Stimulated activated naive CD4-positive, alpha-beta T cell treated with Interleukin-2 at 50 U/mL for 16 hours (primary cell): Measurements from ENCODE around the gene NSD2.

Experiments
- DNase-seq: peaks from one replicate; lab custom pipeline; 2025; lab: John Stamatoyannopoulos, UW

NSD2 gene

DNA sequence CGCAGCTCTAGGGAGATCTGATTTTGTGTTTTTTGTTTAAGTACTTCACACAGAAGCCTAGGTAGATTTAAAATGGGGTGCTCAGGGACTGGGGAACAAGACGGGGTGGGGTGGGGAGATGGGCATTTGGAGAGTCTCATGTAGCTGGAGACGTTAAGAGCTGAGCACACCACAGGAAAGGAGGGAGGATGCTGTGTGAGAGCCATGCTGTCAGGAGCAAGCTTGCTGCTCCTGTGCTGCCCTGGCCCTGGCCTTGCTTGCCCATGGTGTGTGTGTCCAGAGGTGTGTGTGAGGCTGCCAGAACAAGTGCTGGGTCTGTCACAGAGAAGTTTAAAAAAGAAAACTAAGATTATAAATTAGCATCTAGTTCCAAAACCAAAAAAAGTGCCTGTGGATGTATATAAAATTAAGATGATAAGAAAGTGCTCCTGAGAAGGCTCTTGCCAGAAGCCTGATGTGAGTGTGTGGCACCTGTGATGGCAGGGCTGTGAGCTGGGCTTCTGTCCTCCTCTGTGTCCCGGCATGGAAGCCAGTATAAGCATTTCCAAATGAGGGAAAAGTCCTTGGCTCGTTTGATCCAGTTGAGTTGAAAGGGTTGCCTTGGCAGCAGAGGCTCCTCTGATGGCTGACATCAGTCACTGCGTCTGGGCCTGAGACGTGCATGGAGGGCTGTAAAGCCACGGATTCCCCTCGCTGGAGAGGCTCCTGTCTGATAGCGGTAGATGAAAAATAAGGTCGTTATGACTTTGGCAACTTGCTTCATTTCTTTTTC, 74.1 kb downstream of the NSD2 start:
- DNase-seq: no peak

DNA sequence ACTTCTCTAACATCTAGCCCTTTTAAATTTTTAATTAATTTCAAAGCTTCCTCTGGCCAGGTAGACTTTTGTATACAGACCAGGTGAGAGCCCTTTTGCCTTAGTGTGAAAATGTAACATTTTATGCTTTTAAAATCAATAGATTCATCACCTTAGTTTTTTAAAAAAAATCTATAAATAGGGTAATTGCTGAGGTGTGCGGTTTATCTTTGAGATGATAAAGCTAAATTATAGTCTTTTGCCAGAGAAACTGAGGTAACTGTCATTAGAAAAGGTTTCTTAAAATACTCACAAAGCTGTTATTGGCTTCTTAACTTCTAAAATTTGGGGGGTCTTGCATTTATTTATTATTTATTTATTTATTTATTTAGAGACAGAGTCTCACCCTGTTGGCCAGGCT, 74.7 kb downstream of the NSD2 start:
- no peak for DNase-seq

DNA sequence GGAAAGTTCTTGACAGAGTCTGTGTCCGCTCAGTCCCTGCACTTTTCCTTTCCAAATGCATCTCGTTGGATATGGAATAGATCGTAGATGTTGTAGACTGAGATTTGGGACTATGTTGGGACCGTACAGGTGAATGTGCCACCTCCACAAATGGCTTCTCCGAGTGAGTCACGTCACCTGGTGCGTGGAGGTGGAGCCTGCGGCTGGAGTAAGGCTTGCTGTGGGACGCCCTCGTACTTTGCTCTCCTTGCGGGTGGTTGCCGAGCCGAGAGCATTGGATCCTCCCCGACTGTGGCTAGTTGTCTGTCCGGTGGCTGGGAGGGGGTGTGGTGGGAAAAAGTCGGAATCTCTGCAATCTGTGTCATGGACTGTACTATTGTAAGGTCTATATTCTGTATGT, 77.0 kb downstream of the NSD2 start:
- no peak for DNase-seq

DNA sequence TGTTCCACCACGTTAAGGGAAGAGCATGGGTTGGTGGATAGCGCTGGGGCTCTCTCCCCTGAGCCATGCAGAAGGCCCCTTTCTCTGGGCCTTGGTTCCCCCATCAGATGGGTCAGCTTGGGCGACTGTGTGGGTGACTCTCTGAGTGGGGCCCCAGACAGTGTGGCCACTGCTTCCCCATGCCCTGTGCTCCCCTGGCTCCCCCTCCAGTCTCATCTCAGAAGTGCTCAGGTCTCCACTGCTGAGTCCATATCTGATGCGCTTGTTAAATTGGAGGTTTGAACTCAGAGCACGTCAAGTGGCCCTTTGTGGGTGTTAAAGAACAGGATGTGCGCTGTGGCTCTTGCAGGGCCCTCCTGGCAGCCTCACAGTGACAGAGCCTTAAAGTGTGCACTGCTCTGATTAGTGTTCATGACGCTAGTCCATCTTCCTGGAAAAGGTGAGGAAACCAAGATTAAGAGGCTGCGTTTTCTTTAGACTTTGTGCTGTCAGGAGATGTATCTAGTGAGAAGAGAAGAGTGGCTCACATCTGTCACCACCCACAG, 77.8 kb downstream of the NSD2 start:
- DNase-seq: no peak

DNA sequence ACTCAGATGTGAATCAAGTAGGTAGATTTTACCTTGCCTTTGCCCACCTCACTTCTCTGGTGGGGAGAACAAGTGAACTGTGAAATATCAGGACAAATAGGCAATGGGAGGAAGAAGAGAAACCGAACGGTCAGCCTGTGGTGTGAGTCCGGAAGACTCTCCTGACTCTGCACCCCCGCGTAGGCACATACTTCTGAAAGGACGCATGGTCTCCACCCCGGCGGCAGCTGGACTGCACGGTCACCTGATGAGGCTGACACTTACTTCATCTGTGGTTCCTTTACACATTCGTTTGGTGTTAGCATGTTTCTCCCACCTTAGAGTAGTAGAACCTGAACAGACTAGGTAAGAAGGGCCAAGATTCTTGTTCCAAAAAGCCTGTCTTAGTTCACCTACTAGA, 79.2 kb downstream of the NSD2 start:
- DNase-seq: no peak

DNA sequence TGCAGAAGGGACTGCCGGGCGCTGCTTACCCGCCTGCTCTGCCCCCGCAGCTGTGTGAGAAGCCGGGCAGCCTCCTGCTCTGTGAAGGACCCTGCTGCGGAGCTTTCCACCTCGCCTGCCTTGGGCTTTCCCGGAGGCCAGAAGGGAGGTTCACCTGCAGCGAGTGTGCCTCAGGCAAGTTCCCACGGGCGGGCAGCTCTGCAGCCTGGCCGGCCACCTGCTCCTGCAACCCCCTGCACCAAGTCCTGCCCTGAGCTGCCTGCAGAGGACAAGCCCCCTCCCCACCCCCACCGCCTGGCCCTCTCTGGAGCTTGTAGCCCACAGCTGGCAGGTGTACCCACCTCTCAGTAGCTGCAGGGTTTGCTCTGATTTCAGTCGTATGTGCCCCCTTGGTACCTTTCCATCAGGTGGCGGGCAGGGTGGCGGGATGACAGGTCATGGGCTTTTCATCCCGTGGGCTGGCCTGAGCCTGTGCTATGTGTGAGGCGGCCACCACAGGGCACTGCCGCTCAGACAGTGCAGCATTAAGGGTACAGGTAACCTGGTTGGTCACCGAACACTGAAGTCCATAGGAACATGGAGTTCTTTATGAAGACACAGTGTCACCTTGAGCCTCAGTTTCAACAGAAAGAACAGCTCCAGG, 81.0 kb downstream of the NSD2 start:
- DNase-seq: no peak

DNA sequence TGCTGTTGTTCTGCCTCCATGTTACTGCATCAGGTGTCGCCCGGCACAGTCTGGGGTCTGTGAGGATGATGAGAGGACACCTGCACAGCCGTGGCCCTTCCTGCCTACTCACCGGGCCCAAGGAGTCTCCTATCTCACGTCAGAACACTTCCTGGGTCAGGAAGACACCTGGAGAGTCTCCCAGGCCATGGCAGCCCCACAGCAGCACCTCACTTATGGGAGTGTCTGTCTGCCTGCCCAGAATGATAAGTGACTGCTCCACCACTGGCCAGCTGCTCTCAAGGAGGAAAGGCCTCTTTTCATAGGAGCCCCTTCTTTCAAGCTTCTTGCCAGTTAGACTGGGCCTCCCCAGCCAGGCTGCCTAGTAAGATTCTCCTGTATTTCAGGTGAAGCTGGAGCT, 81.5 kb downstream of the NSD2 start:
- DNase-seq: no peak

DNA sequence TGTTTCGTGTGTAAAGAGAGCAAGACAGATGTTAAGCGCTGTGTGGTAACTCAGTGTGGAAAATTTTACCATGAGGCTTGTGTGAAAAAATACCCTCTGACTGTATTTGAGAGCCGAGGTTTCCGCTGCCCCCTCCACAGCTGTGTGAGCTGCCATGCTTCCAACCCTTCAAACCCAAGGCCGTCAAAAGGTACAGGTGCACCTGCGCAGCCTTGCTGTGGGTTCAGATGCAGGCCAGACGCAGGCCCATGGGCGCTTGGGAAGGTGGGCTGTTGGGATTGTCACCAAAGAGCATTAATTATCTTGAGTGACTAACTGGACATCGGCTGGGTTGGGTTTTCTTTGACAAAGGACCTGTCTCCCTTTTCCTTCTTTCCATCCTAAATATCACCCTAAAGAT, 82.1 kb downstream of the NSD2 start:
- DNase-seq: no peak

DNA sequence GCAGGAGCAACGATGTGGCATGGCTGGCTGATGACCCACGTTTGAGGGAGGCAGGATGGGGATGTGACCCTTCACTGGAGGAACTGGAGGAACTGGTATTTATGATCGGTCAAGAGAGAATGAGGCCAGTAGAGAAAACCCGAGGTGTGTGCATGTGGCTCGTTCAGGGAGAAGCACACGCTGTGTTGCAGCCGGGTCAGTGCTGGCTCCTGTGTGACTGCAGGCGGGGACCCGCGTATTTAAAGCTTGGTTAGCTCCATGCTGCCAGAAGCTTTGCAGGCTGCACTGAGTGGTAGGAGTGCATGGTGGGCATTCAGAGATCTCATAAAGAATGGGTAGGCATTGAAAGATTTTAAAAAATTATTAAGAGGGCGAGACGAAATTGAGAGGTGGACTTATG, 85.4 kb downstream of the NSD2 start:
- DNase-seq: no peak

DNA sequence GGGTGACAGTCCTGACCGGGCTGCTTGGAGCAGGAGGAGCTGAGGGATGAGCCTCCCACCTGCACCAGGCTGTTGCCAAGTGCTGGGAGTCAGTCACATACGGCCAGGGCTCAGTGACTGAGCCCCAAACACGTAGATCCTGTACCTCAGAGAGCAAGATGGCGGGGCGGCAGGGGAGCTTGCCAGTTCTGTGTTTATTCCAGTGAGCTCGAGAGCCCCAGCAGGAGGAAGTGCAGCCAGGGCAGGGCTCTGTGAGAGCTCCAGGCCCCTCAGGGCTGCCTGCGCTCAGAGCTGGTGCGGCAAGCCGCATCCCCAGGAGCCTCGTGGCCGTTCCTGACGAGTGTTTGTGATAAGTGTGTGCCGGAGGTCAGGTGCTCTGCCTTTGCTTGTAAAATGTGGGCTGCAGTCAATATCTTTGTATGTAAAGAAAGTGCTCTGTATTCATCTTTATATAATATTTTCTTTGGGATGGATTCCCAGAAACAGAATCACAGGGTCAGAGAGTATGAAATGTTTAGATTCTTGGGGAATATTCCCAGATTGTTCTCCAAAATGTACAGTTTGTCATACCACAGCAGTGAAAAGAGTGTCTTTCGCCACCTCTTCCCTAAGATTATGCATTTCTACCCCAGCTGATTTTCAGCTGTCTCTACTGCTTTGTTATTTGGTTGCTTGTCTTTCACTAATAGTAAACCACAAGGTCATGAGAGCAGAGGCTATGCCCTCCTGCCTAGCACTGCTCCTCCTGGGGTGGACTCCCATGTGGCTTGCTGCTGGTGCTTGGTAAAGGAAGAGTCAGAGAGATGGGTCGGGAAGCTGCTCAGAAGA, 87.3 kb downstream of the NSD2 start:
- DNase-seq: no peak

DNA sequence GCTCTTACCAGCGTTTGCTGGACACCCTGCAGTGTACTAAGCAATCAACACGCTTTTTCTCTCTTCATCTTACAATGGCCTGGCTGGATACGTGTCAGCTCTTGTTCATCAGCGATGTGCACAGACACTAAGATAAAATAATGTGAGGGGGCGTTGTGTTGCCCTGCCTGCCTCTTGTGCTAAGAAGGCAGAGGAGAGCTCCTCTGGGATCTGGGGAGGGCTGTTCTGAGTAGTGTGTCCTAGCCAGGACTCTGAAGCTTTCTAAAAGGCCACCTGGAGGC, 87.9 kb downstream of the NSD2 start:
- DNase-seq: no peak

DNA sequence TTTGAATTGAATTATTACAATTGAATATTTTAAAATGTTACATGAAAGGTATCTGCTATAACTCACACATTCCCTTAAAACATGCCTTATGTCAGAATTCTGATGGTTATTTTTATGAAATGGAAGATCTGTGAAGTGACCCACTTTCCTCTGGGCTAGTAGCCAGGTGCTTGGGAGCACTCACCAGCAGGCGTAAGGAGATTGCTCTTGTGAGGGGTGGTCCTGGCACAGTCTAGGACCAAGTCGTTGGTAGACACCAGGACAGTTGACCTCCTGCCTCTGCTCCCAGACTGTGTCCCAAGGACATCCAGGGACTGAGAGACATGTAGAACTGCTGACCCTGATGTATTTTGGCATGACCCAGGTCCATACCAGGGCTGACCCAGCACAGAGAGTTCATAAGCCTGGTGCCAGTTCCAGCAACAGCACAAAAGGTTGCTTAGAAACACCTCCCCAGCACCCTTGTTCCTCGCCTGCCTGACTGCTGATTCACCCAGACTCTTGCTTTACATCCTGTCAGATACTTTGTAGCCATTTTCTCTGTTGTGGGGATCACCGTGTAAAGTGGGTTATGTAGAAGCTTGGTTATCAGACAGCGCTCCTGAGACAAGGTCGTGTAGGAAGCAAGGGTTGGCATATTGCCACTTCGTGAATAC, 89.1 kb downstream of the NSD2 start:
- no peak for DNase-seq

DNA sequence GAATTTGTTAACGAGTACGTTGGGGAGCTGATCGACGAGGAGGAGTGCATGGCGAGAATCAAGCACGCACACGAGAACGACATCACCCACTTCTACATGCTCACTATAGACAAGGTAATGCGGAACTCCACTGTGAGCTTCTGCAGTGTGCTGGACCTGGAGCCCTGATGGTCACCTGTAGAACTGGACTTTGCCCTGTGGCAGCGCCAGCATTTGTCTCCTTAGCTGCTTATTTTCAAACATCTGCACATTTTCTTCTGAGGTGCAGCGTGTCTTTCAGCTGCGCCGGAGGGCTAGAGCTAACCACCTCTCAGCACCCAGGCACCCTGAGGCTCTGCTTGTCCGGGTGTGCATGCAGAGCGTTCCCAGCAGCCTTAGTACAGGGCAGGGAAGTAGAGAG, 89.8 kb downstream of the NSD2 start:
- DNase-seq: no peak

DNA sequence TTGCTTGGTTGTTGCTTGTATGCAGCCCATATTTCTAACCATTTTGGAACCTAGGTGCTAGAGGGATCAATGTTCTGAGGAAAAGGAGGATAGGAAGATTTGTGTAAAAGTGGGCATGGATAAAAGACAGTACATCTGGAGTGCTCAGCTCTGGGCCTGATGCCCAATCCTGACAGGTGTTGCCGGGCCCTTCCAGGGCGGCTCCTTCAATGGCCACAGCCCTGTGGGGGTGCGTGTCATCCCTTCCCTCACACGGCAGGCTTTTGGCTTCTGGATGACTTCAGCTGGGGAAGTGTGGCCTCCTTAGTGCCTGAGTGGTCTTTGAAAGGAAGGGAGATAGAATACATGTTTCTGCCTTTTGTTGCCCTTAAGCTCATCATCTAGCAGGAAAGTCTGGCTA, 90.4 kb downstream of the NSD2 start:
- no peak for DNase-seq

DNA sequence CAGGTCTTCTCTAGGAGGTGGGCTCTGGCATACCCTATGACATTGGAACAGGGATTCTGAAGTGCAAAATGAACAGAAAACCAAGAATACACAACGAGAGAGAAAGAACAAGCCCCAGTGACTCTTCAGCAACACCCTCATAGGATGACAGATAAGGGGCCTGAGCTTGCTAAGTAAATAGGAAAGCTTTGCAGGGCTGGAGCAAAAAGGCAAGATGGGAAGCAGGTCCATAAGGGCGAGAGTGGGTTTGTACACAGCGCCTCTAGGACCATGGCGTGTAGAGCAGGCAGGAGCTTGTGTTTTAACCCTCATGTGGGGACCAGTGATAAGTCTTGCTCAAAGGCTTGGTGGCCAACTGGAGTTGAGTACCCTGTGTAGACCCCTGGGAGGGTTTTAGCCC, 91.8 kb downstream of the NSD2 start:
- no peak for DNase-seq

DNA sequence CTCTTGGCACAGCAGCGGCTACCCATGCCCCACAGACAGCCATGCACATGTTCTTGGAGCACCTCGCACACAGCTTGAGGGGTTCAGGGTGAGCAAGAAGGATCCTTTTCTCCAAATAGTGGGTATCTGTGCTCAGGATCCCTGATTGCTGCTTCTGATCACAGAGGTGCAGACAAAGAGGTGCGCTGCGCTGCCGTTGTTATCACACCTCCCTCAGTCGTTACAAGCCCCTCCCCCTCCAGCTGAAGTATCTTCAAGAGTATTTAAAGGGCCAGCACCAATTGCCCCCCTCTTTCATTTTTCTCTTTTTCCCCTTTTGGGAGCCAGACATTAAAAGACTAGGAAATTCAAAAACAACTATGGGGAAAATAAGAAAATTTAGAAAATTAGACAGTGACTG, 93.2 kb downstream of the NSD2 start:
- DNase-seq: no peak

DNA sequence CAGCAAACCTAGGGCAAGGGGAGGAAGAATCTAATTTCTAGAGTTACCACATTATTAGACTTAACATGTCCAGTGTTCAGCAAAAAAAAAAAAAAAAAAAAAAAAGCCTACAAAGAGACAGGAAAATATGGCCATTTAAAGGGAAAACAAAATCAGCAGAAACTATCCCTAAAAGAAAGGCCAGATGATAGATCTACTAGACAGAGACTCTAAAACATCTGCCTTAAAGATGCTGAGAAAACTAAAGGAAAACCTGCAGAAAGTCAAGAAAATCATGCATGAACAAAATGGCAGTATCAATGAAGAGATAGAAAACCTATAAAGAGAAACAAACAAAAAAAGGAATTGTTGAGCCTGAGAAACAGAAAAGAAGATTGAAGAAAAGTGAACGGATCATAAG, 93.8 kb downstream of the NSD2 start:
- DNase-seq: no peak

DNA sequence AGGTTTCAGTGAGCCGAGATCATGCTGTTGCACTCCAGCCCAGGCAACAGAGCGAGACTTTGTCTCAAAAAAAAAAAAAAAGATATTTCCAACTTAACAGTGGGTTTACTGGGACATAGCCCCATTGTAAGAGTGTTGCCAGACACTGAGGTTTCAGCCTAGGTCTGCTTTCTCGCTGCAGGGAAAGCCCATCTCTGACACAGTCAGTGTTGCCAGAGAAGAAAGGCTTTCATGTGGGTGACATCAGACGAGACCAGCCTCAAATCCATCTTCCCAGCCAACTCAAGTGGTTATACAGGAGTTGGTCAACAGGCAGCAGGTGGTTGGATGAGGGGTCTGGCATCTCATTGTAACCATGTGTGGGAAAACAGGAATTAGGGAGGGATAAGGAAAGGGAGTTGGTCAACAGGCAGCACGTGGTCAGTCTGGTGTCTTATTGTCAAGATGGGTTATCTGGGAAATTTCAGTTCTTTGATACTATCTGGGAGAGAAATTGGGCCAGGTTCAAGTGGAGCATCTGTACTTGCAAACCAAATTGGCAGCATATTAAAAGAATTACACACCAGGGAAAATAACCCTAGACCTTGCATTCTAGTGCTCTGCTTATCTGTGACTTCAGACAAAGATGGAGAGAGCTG, 96.4 kb downstream of the NSD2 start:
- DNase-seq: no peak

DNA sequence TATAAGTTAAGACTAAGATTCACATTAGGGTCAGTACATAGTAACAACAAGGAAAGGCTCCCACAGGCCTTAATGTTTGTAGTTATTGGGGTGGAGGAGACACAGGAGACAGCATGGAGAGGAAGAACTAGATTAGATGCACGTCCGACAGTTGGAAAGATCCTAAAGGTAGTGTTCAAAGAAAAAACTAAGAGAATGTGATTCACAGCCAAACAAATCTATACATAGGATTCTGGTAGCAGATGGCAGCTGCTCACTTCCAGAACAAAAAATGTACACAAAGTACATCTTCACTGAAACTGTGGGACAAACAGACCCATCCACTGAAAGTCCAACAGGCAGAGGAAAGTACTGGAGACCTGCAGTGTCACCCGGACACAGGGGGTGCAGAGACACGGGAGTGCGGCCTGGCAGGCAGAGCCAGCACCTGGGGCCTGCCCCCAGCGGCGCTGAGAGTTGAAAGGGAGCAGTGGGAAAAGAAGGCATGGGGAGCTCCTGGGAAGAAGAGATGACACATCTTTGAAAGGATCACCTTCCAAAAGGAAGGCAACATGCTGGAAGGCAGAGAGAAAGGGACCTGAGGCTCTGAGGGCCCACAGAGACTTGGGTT, 97.6 kb downstream of the NSD2 start:
- DNase-seq: no peak

DNA sequence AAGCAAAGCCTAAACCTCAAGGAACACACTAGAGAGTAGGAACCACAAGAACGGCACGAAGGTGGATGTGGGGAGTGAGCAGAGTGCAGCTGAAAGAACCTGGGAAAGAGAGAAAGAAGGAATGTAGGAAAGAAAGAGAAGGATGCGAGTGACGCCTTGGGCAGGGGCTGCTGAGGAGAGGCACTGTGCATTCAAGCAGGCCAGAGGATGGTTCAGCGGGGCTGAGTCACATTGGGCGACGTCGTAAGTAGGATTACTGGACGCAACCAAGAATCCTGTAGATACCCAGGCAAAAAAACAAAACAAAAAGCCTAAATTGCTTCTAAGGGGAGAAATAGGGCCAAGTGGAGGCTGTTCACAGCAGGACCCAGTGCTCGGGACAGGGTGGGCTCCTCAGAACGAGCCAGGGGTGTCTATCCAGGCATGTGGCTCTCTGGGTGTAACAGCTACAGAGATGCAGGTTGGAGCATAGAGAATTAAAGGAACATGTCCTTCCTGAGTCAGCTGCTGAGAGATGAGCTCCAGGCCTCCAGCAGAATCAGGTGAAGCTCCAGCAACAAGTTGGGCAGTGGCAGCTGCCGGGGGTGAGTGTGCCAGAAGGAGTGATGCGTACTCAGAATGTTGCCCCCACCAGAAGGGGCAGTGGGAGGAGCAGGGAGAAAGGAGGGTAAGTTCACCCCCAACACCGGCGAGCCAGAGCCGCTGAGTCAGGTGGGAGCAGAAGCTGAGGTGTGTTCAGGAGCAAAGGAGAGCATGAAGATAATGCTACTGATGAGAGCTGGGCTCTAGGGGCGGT, 98.9 kb downstream of the NSD2 start:
- no peak for DNase-seq

DNA sequence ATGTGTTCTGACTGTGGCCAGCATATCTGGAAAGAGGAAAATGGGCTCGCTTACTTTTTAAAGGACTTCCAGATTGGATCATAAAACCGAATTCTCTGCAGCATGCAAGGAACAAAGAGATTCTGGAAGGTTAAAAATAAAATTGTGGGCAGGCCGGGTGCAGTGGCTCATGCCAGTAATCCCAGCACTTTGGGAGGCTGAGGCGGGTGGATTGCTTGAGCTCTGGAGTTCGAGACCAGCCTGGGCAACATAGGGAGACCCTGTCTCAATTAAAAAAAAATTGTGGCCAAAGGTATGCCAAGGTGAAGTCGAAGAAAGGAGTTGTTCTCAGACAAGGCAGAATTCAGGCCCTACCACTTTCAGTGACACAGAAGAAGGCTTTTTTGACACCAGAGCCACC, 99.7 kb downstream of the NSD2 start:
- no peak for DNase-seq
